Endothelial cell of umbilical vein (primary cell): ENCODE data around the gene LMNB1. TPM values are rescaled to one million over a fixed set of nuclear protein-coding genes. Genes with fewer than 3 reads are reported as not detected.

Experiments
- BruUV-seq: library from RNA; stranded (reverse); fragments of 400-500 nt; replicated peaks from 2 replicates; lab custom pipeline; 2021; lab: Mats Ljungman, UMichigan
- CTCF ChIA-PET: fragments of 300-600, 350-600 bp; sonication (Branson Sonifier 250); formaldehyde crosslinking; loops from one replicate; lab custom pipeline; 2021; ENCODE audit warnings: antibody characterized with exemption, inconsistent platforms; lab: Charles Lee
- POLR2A ChIA-PET: fragments of 300-600, 350-600 bp; sonication (Branson Sonifier 250); formaldehyde crosslinking; loops from one replicate; lab custom pipeline; 2021; ENCODE audit warnings: antibody characterized with exemption, inconsistent platforms; lab: Charles Lee
- DNase-seq: peaks from one replicate; pipeline ENCODE4 v3.0.0-alpha.2; 2011; ENCODE audit warnings: low read depth, low spot score
- FAIRE-seq: peaks from 2 replicates; lab custom pipeline; 2011; peaks lifted over from hg19 to GRCh38; lab: Jason Lieb, UNC
- H2AFZ ChIP-seq: 2 replicates; pipeline ENCODE4 v1.6.0; 2012; ENCODE audit warnings: low read depth, low read length, control low read depth, inconsistent platforms
- H3K27ac ChIP-seq: 2 replicates; pipeline ENCODE4 v1.5.1; 2011; ENCODE audit warnings: low read depth, mild to moderate bottlenecking, control low read depth, low read length, moderate library complexity; ENCODE audit not compliant: insufficient read depth
- H3K27me3 ChIP-seq, 2 experiments: 2 replicates each; pipeline versions ENCODE4 v1.6.0 to v1.6.1; 2011; ENCODE audit warnings: low read length in 2 of 2, mixed read lengths in 1 of 2; ENCODE audit not compliant: control insufficient read depth in 2 of 2, insufficient read depth in 2 of 2
- H3K36me3 ChIP-seq, 2 experiments: 2 replicates in 1 of 2; 3 replicates in 1 of 2; pipeline ENCODE4 v1.5.1; 2011; ENCODE audit warnings: low read length in 2 of 2, mild to moderate bottlenecking in 1 of 2, moderate library complexity in 1 of 2; ENCODE audit not compliant: control insufficient read depth in 2 of 2, insufficient read depth in 2 of 2; ENCODE audit errors: extremely low read depth in 1 of 2
- H3K4me1 ChIP-seq: 3 replicates; pipeline ENCODE4 v1.5.1; 2011; ENCODE audit warnings: mild to moderate bottlenecking, low read length; ENCODE audit not compliant: control insufficient read depth, insufficient read depth; ENCODE audit errors: extremely low read depth
- H3K4me2 ChIP-seq: 2 replicates; pipeline ENCODE4 v1.6.1; 2011; ENCODE audit warnings: low read length, control low read depth, mixed read lengths; ENCODE audit not compliant: insufficient read depth
- H3K4me3 ChIP-seq, 3 experiments: fragments of 200-600 bp in 1 of 3; sonication (generic), shearing (Covaris generic) in 1 of 3; replicated peaks in 1 of 3; 2 replicates each; pipeline ENCODE4 v1.5.1; 2011 to 2016; ENCODE audit warnings: control low read depth in 3 of 3, low read length in 3 of 3, mild to moderate bottlenecking in 2 of 3, inconsistent platforms in 1 of 3, low read depth in 1 of 3, moderate library complexity in 1 of 3; ENCODE audit not compliant: insufficient read depth in 1 of 3
- H3K79me2 ChIP-seq: 2 replicates; pipeline ENCODE4 v1.6.0; 2012; ENCODE audit warnings: low read length, inconsistent platforms; ENCODE audit not compliant: control insufficient read depth, insufficient read depth
- H3K9ac ChIP-seq: replicated peaks from 2 replicates; pipeline ENCODE3; 2011; ENCODE audit warnings: low read length, control low read depth; ENCODE audit not compliant: insufficient read depth; ENCODE audit errors: extremely low read depth
- H3K9me1 ChIP-seq: replicated peaks from 3 replicates; pipeline ENCODE4 v1.6.0; 2011; ENCODE audit warnings: mild to moderate bottlenecking, low read length; ENCODE audit not compliant: control insufficient read depth, insufficient read depth; ENCODE audit errors: extremely low read depth
- H3K9me3 ChIP-seq: replicated peaks from 2 replicates; pipeline ENCODE4 v1.5.1; 2012; ENCODE audit warnings: low read length, inconsistent platforms; ENCODE audit not compliant: control insufficient read depth, insufficient read depth
- H4K20me1 ChIP-seq: replicated peaks from 2 replicates; pipeline ENCODE3; 2011; ENCODE audit warnings: mild to moderate bottlenecking, low read length; ENCODE audit not compliant: control insufficient read depth, insufficient read depth; ENCODE audit errors: extremely low read depth
- CTCF ChIP-seq, 2 donors: IDR thresholded peaks; 1 replicate in 1 of 2; 2 replicates in 1 of 2; pipeline ENCODE4 v1.5.1; 2011; ENCODE audit warnings: low read length in 2 of 2, mild to moderate bottlenecking in 2 of 2, moderate library complexity in 2 of 2, control low read depth in 1 of 2, inconsistent platforms in 1 of 2, low read depth in 1 of 2; ENCODE audit not compliant: insufficient read depth in 1 of 2; ENCODE audit errors: extremely low read depth in 1 of 2
- EZH2 ChIP-seq: IDR thresholded peaks from 2 replicates; pipeline ENCODE4 v1.6.1; 2012; ENCODE audit warnings: borderline replicate concordance, low read depth, mild to moderate bottlenecking, moderate library complexity, low read length, inconsistent platforms; ENCODE audit not compliant: severe bottlenecking
- FOS ChIP-seq: IDR thresholded peaks from 2 replicates; pipeline ENCODE4 v1.6.1; 2011; ENCODE audit warnings: mild to moderate bottlenecking, low read length, moderate library complexity, borderline replicate concordance; ENCODE audit not compliant: insufficient read depth
- GATA2 ChIP-seq: IDR thresholded peaks from 2 replicates; pipeline ENCODE4 v1.7.0; 2011; ENCODE audit warnings: low read depth, mild to moderate bottlenecking, moderate library complexity, mixed read lengths, low read length; ENCODE audit not compliant: insufficient read length, insufficient read depth
- JUN ChIP-seq: IDR thresholded peaks from 2 replicates; pipeline ENCODE4 v1.6.1; 2011; ENCODE audit warnings: borderline replicate concordance, low read depth; ENCODE audit not compliant: insufficient read length, insufficient read depth
- MAX ChIP-seq: IDR thresholded peaks from 2 replicates; pipeline ENCODE4 v1.6.1; 2011; ENCODE audit not compliant: insufficient read depth, insufficient read length
- MYC ChIP-seq: IDR thresholded peaks from one replicate; pipeline ENCODE4 v1.6.1; 2011; ENCODE audit warnings: mild to moderate bottlenecking, low read depth, low read length
- POLR2A ChIP-seq: IDR thresholded peaks from 2 replicates; pipeline ENCODE4 v1.6.1; 2012; ENCODE audit warnings: low read depth, mild to moderate bottlenecking, control low read depth, low read length
- POLR2AphosphoS5 ChIP-seq: IDR thresholded peaks from 2 replicates; pipeline ENCODE4 v1.6.1; 2012; ENCODE audit warnings: low read depth, mild to moderate bottlenecking, control low read depth, low read length, moderate library complexity; ENCODE audit not compliant: insufficient read depth
- dilution Hi-C: fragments of 300-500 bp; cut with MboI; formaldehyde crosslinking; loops from one replicate; pipeline ENCODE4 v1.15.0; 2019; ENCODE audit warnings: low sequenced_read_pairs; ENCODE audit not compliant: extremely low pct_ligation_motif_present
- intact Hi-C: fragments of 100-400 bp; cut with micrococcal nuclease; formaldehyde crosslinking; loops from one replicate; pipeline ENCODE4 v1.10.0; 2022
- polyA plus RNA-seq, 4 experiments: library from polyadenylated mRNA; depleted of rRNA in 3 of 4; stranded (reverse) in 3 of 4; unstranded in 1 of 4; fragments of >200 nt; gene quantifications; 2 replicates each; pipeline versions ENCODE4 v1.2.1 to v1.2.3, GENCODE V29; 2011 to 2012; ENCODE audit warnings: missing spikeins in 1 of 4
- total RNA-seq: library from RNA; stranded (reverse); gene quantifications from 2 replicates; pipeline ENCODE4 v1.2.3, GENCODE V29; 2021

LMNB1 gene
- total and polyA plus RNA-seq, 2 donors (not counting 3 experiments of a cell fraction or from before 2014, with no cell fraction given), result 45.2 to 144 TPM

GRCh38 chr5:126752081-126752785, 24.7 kb upstream of the LMNB1 start:
- Histone ChIP-seq H3K36me3 (no peaks in the 10 kb centered on the region), H3K4me1 (peaks cover 4% of the 10 kb centered on the region), H3K9ac (no peak overlapping the region), H2AFZ (no peak overlapping the region), H3K4me3 (no peak overlapping the region), H3K4me2 (no peak overlapping the region), H3K27me3 (no peaks in the 10 kb centered on the region), H4K20me1 (no peaks in the 10 kb centered on the region), H3K9me1 (no peaks in the 10 kb centered on the region), H3K9me3 (no peaks in the 10 kb centered on the region), H3K27ac (no peak overlapping the region), H3K79me2 (no peaks in the 10 kb centered on the region)
- POLR2A ChIA-PET, result no interaction called here
- BruUV-seq, result no TSS peak
- intact Hi-C loops, result loop anchor here (5.0 kb wide), 1 partner anchor 35 kb away; no protein-coding TSS in a partner anchor
- dilution Hi-C loops, result no loop called here
- CTCF ChIA-PET, result no interaction called here
- no peak for DNase-seq
- no peak for FAIRE-seq
- TF ChIP-seq FOS (no peak), POLR2AphosphoS5 (no peak), GATA2 (no peak), JUN (no peak), EZH2 (no peak), MAX (no peak), CTCF (IDR thresholded peaks at IDR 0.05; ENCODE audit: extremely low read depth in 1 of 2, insufficient read depth in 1 of 2, low read depth in 1 of 2, low read length in 2 of 2) (no peak), MYC (no peak), POLR2A (no peak)
